Measurements from ENCODE around the gene ERVW-1.

Gene ERVW-1

GRCh38 chr7:92448205-92448747, 29.5 kb downstream of the ERVW-1 start:
- H3K9me3 ChIP-seq (ENCODE audit: control insufficient read depth, insufficient read depth, low read depth, low read length), result no peaks in the 10 kb centered on the region
- ChIA-PET POLR2A (interaction anchor here (0.6 to 2.5 kb wide), 6 partner anchors 10 to 568 kb away, joined by 3 to 22 read pairs (median 12); partner anchors contain the start of genes ANKIB1, KRIT1, MTERF1 and PEX1), CTCF (interaction anchor here (0.6 to 3.5 kb wide), 9 partner anchors 13 to 1119 kb away, joined by 3 to 34 read pairs (median 4); no protein-coding TSS in a partner anchor)
- peak overlapping the region; percentile 93 for H3K27ac ChIP-seq (ENCODE audit: extremely low read depth, low read depth, low read length)
- peak overlapping the region; percentile 89 for H3K4me3 ChIP-seq (ENCODE audit: low read depth, low read length)
- H3K4me1 ChIP-seq (ENCODE audit: control insufficient read depth, insufficient read depth, low read length), result no peaks in the 10 kb centered on the region
- H3K36me3 ChIP-seq (ENCODE audit: control insufficient read depth in 2 of 2, insufficient read depth in 1 of 2, low read length in 2 of 2), result peaks cover 19 to 40% of the 10 kb centered on the region in 2 experiments; a peak in 2 of 3 replicates
- TF ChIP-seq ZNF518A (tag by site-specific recombination; conservative IDR thresholded peaks at IDR 0.05; ENCODE audit: low read depth) (0 out of 2 replicates have a peak, but pooled peaks have one; percentile 30), ZNF341 (tag by site-specific recombination; IDR thresholded peaks at IDR 0.05; ENCODE audit: low read depth) (no peak), ZNF529 (tag by site-specific recombination; IDR thresholded peaks at IDR 0.05; ENCODE audit: insufficient replicate concordance) (no peak), ZNF132 (tag by site-specific recombination; IDR thresholded peaks at IDR 0.05; ENCODE audit: borderline replicate concordance) (no peak), ZNF335 (tag by site-specific recombination; conservative IDR thresholded peaks at IDR 0.05) (peak; percentile 57; the same call in 1 of the 2 replicates), SETDB1 (IDR thresholded peaks at IDR 0.05; ENCODE audit: insufficient read length, low read length) (no peak), ZNF501 (tag by site-specific recombination; IDR thresholded peaks at IDR 0.05) (peak; percentile 50; the same call in 1 of the 2 replicates), WT1 (tag by site-specific recombination; IDR thresholded peaks at IDR 0.05) (peak; percentile 63), ZNF449 (tag by site-specific recombination; IDR thresholded peaks at IDR 0.05) (no peak), ZNF76 (tag by site-specific recombination; IDR thresholded peaks at IDR 0.05; ENCODE audit: borderline replicate concordance, low read depth) (no peak), ZNF391 (tag by site-specific recombination; IDR thresholded peaks at IDR 0.05; ENCODE audit: borderline replicate concordance, low read depth) (no peak), KLF10 (tag by site-specific recombination; IDR thresholded peaks at IDR 0.05) (no peak), PRDM1 (tag by site-specific recombination; IDR thresholded peaks at IDR 0.05) (0 out of 2 replicates have a peak, but pooled peaks have one; percentile 34), IKZF3 (tag by site-specific recombination; IDR thresholded peaks at IDR 0.05) (no peak), ZNF670 (tag by site-specific recombination; IDR thresholded peaks at IDR 0.05; ENCODE audit: low read depth) (no peak), ZNF548 (tag by site-specific recombination; IDR thresholded peaks at IDR 0.05) (no peak), GLIS1 (tag by site-specific recombination; IDR thresholded peaks at IDR 0.05) (peak; percentile 75), GLI4 (tag by site-specific recombination; IDR thresholded peaks at IDR 0.05) (no peak), ZNF514 (tag by site-specific recombination; IDR thresholded peaks at IDR 0.05) (no peak), ZBTB8A (tag by site-specific recombination; IDR thresholded peaks at IDR 0.05) (no peak), ZNF544 (tag by site-specific recombination; IDR thresholded peaks at IDR 0.05) (no peak), GLI2 (tag by site-specific recombination; IDR thresholded peaks at IDR 0.05; ENCODE audit: borderline replicate concordance, low read depth) (no peak), ZNF2 (tag by site-specific recombination; IDR thresholded peaks at IDR 0.05) (0 out of 2 replicates have a peak, but pooled peaks have one; percentile 55), MEIS1 (CRISPR knock-in tag; IDR thresholded peaks at IDR 0.05; ENCODE audit: borderline replicate concordance) (no peak), ZNF692 (tag by site-specific recombination; IDR thresholded peaks at IDR 0.05) (0 out of 2 replicates have a peak, but pooled peaks have one; percentile 12), ZNF629 (tag by site-specific recombination; IDR thresholded peaks at IDR 0.05) (peak; percentile 96), ZNF621 (tag by site-specific recombination; IDR thresholded peaks at IDR 0.05) (no peak), ZNF23 (tag by site-specific recombination; IDR thresholded peaks at IDR 0.05; ENCODE audit: borderline replicate concordance) (no peak), ZNF37A (tag by site-specific recombination; IDR thresholded peaks at IDR 0.05) (no peak), ZNF610 (tag by site-specific recombination; IDR thresholded peaks at IDR 0.05; ENCODE audit: borderline replicate concordance) (no peak), ZBTB21 (tag by site-specific recombination; IDR thresholded peaks at IDR 0.05) (peak; percentile 93), ZIC2 (tag by site-specific recombination; IDR thresholded peaks at IDR 0.05) (no peak)

All from HEK293 (cell line).